GM23248 (cell line): Measurements from ENCODE around the gene ERH. TPM values are rescaled to one million over a fixed set of nuclear protein-coding genes. Genes with fewer than 3 reads are reported as not detected.
A peak's percentile ranks its signal among the peaks of the same experiment; 100 is the strongest.
"Not testable (repeated sequence)": the region's sequence is repeated elsewhere in the genome, so short reads cannot be mapped to it uniquely, and the experiment has no call there.

Experiments used
- DNase-seq: peaks from one replicate; pipeline ENCODE4 v3.0.0-alpha.2; 2015
- H2AFZ ChIP-seq: fragments of 200-600 bp; sonication (generic); 2 replicates; pipeline ENCODE4 v1.6.1; 2016; ENCODE audit warnings: antibody characterized with exemption
- H3F3A ChIP-seq: fragments of 200-600 bp; sonication (generic); 2 replicates; pipeline ENCODE4 v1.6.1; 2016; ENCODE audit warnings: mild to moderate bottlenecking, antibody characterized with exemption, mixed run types; ENCODE audit not compliant: insufficient read depth
- H3K27ac ChIP-seq: fragments of 200-600 bp; sonication (generic); 2 replicates; pipeline ENCODE4 v1.5.1; 2016; ENCODE audit warnings: mild to moderate bottlenecking
- H3K27me3 ChIP-seq: fragments of 200-600 bp; sonication (generic); replicated peaks from 2 replicates; pipeline ENCODE4 v1.6.1; 2016; ENCODE audit warnings: mild to moderate bottlenecking; ENCODE audit not compliant: insufficient read depth
- H3K36me3 ChIP-seq: fragments of 200-600 bp; sonication (generic); 2 replicates; pipeline ENCODE4 v1.6.1; 2016; ENCODE audit warnings: low read depth, mild to moderate bottlenecking
- H3K4me1 ChIP-seq: fragments of 200-600 bp; sonication (generic); 2 replicates; pipeline ENCODE4 v1.6.1; 2016; ENCODE audit warnings: mild to moderate bottlenecking; ENCODE audit not compliant: insufficient read depth
- H3K4me2 ChIP-seq: fragments of 200-600 bp; sonication (generic); one replicate; pipeline ENCODE4 v1.6.1; 2016; ENCODE audit warnings: mild to moderate bottlenecking; ENCODE audit not compliant: unreplicated experiment
- H3K4me3 ChIP-seq: fragments of 200-600 bp; sonication (generic); 2 replicates; pipeline ENCODE4 v1.5.1; 2016; ENCODE audit warnings: mild to moderate bottlenecking
- H3K79me2 ChIP-seq: fragments of 200-600 bp; sonication (generic); 2 replicates; pipeline ENCODE4 v1.6.1; 2016; ENCODE audit warnings: mild to moderate bottlenecking; ENCODE audit not compliant: insufficient read depth
- H3K9ac ChIP-seq: fragments of 200-600 bp; sonication (generic); 2 replicates; pipeline ENCODE4 v1.6.1; 2016; ENCODE audit warnings: mild to moderate bottlenecking
- H3K9me2 ChIP-seq: fragments of 200-600 bp; sonication (generic); 2 replicates; pipeline ENCODE4 v1.6.1; 2016; ENCODE audit warnings: mixed run types, mild to moderate bottlenecking, moderate library complexity; ENCODE audit not compliant: insufficient read depth
- H3K9me3 ChIP-seq: fragments of 200-600 bp; sonication (generic); one replicate; pipeline ENCODE4 v1.6.1; 2017; ENCODE audit warnings: low read depth
- H4K20me1 ChIP-seq: fragments of 200-600 bp; sonication (generic); 2 replicates; pipeline ENCODE4 v1.6.0; 2016; ENCODE audit not compliant: insufficient read depth
- EZH2 ChIP-seq: fragments of 200-600 bp; sonication (generic); IDR thresholded peaks from 2 replicates; pipeline ENCODE4 v1.6.1; 2018; ENCODE audit warnings: antibody characterized with exemption, mild to moderate bottlenecking; ENCODE audit not compliant: insufficient read depth, poor library complexity, severe bottlenecking
- EZH2phosphoT487 ChIP-seq: fragments of 200-600 bp; sonication (generic); IDR thresholded peaks from 2 replicates; pipeline ENCODE4 v1.6.1; 2018; ENCODE audit warnings: antibody characterized with exemption, moderate library complexity, mild to moderate bottlenecking, low read depth; ENCODE audit not compliant: insufficient read depth
- WGBS, 2 experiments: methylation state at CpG; one replicate each; pipeline ENCODE4 v1.1.6; 2015 to 2017; ENCODE audit warnings: low lambda C conversion rate in 2 of 2, low coverage in 1 of 2; ENCODE audit errors: missing lambda C conversion rate in 2 of 2; 5-methylcytosine and 5-hydroxymethylcytosine counted together
- in situ Hi-C: fragments of 300-500 bp; cut with MboI; formaldehyde crosslinking; loops from 2 replicates; pipeline ENCODE4 v1.15.0; 2020
- polyA plus RNA-seq: library from polyadenylated mRNA; unstranded; fragments of >200 nt; fragmentation: Nextera tagmentation; extraction: Ambion mirVana; gene quantifications from 2 replicates; pipeline ENCODE4 v1.2.1, GENCODE V29; 2016
- total RNA-seq: library from RNA; depleted of rRNA; stranded (reverse); fragments of >200 nt; shearing (Covaris generic); gene quantifications from 2 replicates; pipeline ENCODE4 v1.2.3, GENCODE V29; 2014

Gene ERH
- total and polyA plus RNA-seq, 2 experiments from 2014 or later: 70.4 to 136 TPM

DNA sequence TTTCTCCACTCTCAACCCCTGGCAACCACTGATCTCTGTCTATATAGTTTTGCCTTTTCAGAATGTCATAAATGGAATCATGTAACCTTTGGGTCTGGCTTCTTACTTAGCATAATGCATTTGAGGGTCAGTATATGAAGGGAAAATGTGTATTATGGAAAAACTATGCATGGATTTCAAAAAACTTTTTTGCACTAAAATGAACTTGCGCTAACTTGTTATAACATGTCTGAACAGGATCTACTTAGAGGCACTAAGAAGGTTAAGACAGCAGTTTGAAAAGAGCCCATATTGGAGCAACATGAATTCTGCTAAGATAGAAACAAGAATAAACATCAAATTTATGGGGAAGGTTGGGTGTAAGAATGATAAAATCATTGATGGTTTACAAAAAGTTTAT, 29.5 kb upstream of the ERH start:
- Histone ChIP-seq H3K4me1 (peaks cover 15% of the 10 kb centered on the region), H3K9me2 (no peaks in the 10 kb centered on the region), H3K27ac (no peak overlapping the region), H3K4me3 (no peak overlapping the region), H3K9ac (no peak overlapping the region), H3K4me2 (no peak overlapping the region), H3K9me3 (no peaks in the 10 kb centered on the region), H4K20me1 (peaks cover 7% of the 10 kb centered on the region), H3K27me3 (no peaks in the 10 kb centered on the region), H3F3A (peaks cover 5% of the 10 kb centered on the region), H3K79me2 (peaks cover 94% of the 10 kb centered on the region), H3K36me3 (peaks cover 28% of the 10 kb centered on the region), H2AFZ (no peak overlapping the region)
- in situ Hi-C loops: no loop called here
- DNase-seq: no peak
- WGBS, 2 experiments: 96 to 98% methylated on average over 1 of the region's 1 CpG
- TF ChIP-seq EZH2 (no peak), EZH2phosphoT487 (no peak)

DNA sequence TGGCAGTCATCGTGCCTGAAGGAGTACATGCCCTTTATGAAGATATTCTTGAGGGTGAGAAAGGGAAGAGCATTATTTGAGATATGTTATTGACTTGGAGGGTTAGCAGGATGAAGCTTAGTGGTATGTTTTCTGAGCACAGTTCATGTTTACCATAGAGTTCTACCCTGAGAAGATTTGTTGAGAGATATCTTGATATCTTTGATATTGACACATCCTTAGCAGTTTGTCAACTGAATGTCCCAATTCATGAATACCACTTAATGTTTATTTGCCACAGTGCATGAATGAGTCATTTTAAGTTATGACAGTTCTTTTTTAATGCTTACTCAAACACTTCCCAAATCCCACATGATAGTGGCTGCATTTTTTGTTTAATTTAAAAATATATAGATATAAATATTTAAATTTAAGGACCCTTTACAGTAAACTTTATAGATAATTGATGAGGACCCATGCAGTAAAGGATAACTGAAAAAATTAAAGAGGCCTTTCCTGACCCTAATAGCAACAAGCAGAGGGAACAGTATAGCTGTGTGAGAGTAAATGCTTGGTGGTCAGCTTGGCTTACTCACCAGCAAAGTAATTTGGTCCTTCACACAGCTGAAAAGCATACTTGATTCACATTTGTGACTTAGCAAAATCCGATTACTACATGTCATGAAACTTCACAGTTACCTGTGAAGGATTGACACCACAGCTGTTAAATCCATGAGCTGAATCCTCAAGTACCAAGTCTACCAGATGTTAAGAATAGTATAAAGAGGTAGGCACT, 26.2 kb upstream of the ERH start:
- H3K27ac ChIP-seq: peak overlapping the region; percentile 42

DNA sequence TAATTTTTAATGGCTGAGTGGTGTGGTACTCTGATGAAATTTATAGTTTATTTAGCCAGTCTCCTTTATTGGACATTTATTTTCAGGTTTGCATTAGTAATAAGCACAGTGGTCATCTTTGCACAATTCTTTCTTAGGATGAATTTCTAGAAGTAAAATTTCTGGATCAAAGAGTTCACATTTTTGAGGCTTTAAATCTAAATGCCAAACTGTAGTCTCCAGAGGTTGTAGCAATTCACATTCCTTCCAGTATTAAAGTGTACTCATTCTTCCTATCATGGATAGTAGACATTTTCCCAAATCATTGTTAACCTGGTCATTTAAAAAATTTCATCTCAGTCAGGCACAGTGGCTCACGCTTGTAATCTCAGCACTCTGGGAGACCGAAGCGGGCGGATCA, 25.2 kb upstream of the ERH start:
- Histone ChIP-seq H3K79me2 (peaks cover 94% of the 10 kb centered on the region), H3K27me3 (no peaks in the 10 kb centered on the region), H3K4me1 (peaks cover 15% of the 10 kb centered on the region), H3K36me3 (peaks cover 28% of the 10 kb centered on the region), H3K4me3 (no peak overlapping the region), H3F3A (peaks cover 5% of the 10 kb centered on the region), H3K4me2 (no peak overlapping the region), H3K27ac (no peak overlapping the region), H3K9me2 (no peaks in the 10 kb centered on the region), H3K9me3 (no peaks in the 10 kb centered on the region), H2AFZ (no peak overlapping the region), H3K9ac (no peak overlapping the region), H4K20me1 (peaks cover 11% of the 10 kb centered on the region)
- in situ Hi-C loops: no loop called here
- WGBS, 2 experiments: 96 to 98% methylated on average over 4 of the region's 4 CpGs
- peak; percentile 40 for DNase-seq
- TF ChIP-seq EZH2phosphoT487 (no peak), EZH2 (no peak)

More for the DNA sequence above, 26.2 kb upstream of the ERH start:
- H3K9me3 ChIP-seq: no peaks in the 10 kb centered on the region
- H3K4me2 ChIP-seq: no peak overlapping the region
- peaks cover 94% of the 10 kb centered on the region for H3K79me2 ChIP-seq
- peaks cover 5% of the 10 kb centered on the region for H3F3A ChIP-seq
- no peak overlapping the region for H3K4me3 ChIP-seq
- H3K36me3 ChIP-seq: peaks cover 28% of the 10 kb centered on the region
- DNase-seq: peak; percentile 48
- 0 out of 2 replicates have a peak overlapping the region, but pooled peaks have one; percentile 9 for H3K9ac ChIP-seq
- no peaks in the 10 kb centered on the region for H3K27me3 ChIP-seq
- peaks cover 15% of the 10 kb centered on the region for H3K4me1 ChIP-seq
- WGBS, 2 experiments: 86 to 88% methylated on average over 2 of the region's 2 CpGs
- H3K9me2 ChIP-seq: no peaks in the 10 kb centered on the region
- no peak for TF ChIP-seq EZH2phosphoT487
- TF ChIP-seq EZH2: no peak
- in situ Hi-C loops: no loop called here
- H4K20me1 ChIP-seq: peaks cover 11% of the 10 kb centered on the region
- H2AFZ ChIP-seq: no peak overlapping the region

DNA sequence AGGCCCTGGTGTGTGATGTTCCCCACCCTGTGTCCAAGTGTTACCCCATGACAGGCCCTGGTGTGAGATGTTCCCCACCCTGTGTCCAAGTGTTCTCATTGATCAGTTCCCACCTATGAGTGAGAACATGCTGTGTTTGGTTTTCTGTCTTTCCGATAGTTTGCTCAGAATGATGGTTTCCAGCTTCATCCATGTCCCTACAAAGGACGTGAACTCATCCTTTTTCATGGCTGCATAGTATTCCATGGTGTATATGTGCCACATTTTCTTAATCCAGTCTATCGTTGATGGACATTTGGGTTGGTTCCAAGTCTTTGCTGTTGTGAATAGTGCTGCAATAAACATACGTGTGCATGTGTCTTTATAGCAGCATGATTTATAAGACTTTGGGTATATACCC, 18.0 kb upstream of the ERH start:
- peaks cover 98% of the 10 kb centered on the region for H3K79me2 ChIP-seq
- H2AFZ ChIP-seq, H3K9me3 ChIP-seq, in situ Hi-C loops, H3K9me2 ChIP-seq, H4K20me1 ChIP-seq, H3K4me2 ChIP-seq, H3K36me3 ChIP-seq, H3K4me1 ChIP-seq, H3F3A ChIP-seq, H3K27me3 ChIP-seq, H3K4me3 ChIP-seq, DNase-seq, H3K9ac ChIP-seq, H3K27ac ChIP-seq: not testable (repeated sequence)
- 86 to 91% methylated on average over 4 of the region's 4 CpGs for WGBS, 2 experiments
